HG03108 (cell line): Measurements from ENCODE around the gene KRTAP1-3.
"Not testable (repeated sequence)": the region's sequence is repeated elsewhere in the genome, so short reads cannot be mapped to it uniquely, and the experiment has no call there.

ENCODE experiments used
- ATAC-seq: cut with Tn5 transposase; IDR thresholded peaks from one replicate; pipeline ENCODE4 v1.9.1; 2021; ENCODE audit warnings: moderate library complexity; ENCODE audit not compliant: unreplicated experiment

The KRTAP1-3 gene

DNA sequence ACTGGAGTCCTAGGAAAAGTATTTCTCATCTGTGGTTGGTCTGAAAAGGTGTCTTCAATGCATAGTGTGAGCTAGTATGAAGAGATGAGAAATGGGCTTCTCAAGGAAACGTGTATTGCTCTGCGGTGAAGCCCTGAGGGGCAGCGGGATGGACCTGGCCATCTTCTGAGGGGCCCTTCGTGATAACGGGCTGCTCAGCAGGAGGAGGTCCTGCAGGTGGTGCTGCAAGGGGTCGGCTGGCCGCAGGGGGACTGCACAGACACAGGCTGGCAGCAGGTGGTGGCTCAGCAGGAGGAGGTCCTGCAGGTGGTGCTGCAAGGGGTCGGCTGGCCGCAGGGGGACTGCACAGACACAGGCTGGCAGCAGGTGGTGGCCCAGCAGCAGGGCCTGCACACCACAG is 19.9 kb upstream of the KRTAP1-3 start:
- not testable (repeated sequence) for ATAC-seq

DNA sequence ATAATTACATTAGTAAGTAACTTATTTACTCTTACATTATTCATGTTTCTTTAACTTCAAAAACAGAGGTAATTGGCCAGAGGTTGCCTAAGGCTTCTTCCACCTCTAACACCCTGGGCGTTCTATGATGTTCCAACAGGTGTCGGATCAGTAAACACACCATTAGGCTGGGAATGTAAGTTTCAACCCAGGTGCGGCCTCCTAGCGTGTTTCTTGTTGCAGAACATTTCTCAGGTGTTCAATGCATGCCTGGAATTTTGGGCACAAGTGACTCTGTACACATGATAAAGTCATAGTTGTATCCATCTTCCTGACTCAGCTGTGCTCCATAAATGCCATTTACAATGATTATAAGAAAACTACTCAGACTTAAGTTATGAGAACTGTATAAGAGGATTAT is 19.4 kb upstream of the KRTAP1-3 start:
- ATAC-seq: no peak

DNA sequence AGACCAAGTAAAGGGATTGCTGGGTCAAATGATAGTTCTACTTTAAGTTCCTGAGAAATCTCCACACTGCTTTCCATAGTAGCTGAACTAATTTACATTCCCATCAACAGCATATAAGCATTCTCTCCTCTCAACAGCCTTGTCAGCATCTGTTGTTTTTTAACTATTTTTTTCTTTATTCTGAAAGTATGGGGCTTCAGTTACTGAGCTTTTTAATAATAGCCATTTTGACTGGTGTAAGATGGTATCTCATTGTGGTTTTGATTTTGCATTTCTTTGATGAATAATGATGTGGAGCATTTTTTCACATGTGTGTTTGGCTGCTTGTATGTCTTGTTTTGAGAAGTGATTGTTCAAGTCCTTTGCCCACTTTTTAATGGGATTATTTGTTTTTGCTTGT is 17.9 kb upstream of the KRTAP1-3 start:
- no peak for ATAC-seq

DNA sequence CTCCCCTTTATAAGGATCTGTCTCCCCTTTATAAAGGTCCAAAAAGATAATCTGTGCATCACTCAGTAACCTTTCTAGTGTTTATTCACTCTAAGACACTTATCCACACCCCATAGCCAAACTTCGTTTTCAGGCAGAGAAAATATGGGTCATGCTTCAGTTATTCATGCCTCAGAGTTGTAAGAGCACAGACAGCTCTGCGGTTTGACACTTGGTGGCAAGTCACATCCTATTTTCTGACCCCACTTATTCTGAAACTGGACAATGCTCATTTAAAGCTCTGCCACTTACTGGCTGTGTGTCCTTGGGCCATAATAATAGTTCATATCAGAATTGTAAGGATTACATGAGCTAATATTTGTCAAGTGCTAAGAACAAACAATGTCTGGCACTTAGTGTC is 14.4 kb upstream of the KRTAP1-3 start:
- ATAC-seq: no peak

GRCh38 chr17:41048441-41048840 is 13.8 kb upstream of the KRTAP1-3 start:
- no peak for ATAC-seq

GRCh38 chr17:41046735-41047465 is 12.2 kb upstream of the KRTAP1-3 start, which contains the start of gene KRTAP2-1:
KRTAP2-1 (minus strand) TSS chr17:41047316; CDS start chr17:41047267, 49 bp downstream.
- ATAC-seq: not testable (repeated sequence)

DNA sequence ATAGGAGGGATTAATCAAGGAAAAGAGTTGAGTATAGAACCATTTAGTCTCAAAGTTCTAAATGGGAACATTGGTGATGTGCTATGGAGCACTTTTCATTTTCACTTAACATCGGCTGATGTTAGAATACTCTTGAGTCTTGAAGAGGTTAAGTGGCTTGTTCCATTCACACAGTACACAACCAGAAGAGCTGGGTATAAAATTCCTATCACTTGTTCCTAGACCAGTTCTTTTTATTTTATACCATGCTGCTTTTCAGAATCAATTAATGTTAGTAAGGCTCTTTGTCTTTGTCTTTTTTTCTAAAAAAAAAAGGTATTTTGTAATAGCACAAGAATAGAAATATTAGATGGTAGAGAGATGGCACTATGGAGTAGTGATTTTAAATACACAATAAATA is 8.3 kb upstream of the KRTAP1-3 start:
- ATAC-seq: no peak

- ATAC-seq: not testable (repeated sequence)
Observed at GRCh38 chr17:41040783-41041571, 6.3 kb upstream of the KRTAP1-3 start, which contains the start of gene KRTAP1-1. KRTAP1-1 (minus strand) TSS chr17:41041450; CDS start chr17:41041397, 53 bp downstream.

DNA sequence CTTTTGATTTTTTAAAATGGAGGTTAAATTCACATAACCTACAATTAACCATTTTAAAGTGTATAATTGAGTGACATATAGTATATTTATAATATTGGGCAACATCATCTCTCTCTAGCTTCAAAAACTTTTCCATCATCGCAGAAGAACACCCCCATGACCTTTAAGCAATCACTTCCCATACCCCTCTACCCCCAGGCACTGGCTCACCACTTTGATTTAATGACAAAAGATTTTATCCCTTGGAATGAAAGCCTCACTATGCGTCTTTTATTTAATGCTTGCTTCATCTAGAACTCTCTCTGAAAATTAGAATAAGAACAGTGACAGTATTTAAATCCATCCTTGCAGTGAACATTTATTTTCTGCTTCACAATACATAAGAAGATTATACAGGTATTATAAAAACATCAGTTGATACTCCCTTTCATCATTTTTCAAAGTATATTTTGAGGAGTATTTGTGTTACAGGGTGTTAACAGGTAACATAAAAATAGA is 3.2 kb upstream of the KRTAP1-3 start:
- ATAC-seq: no peak

- no peak for ATAC-seq
Observed at GRCh38 chr17:41029633-41030245, 4.9 kb downstream of the KRTAP1-3 start, which contains the start of gene KRTAP1-4. KRTAP1-4 (minus strand) TSS chr17:41030195; CDS start chr17:41030078, 117 bp downstream.

DNA sequence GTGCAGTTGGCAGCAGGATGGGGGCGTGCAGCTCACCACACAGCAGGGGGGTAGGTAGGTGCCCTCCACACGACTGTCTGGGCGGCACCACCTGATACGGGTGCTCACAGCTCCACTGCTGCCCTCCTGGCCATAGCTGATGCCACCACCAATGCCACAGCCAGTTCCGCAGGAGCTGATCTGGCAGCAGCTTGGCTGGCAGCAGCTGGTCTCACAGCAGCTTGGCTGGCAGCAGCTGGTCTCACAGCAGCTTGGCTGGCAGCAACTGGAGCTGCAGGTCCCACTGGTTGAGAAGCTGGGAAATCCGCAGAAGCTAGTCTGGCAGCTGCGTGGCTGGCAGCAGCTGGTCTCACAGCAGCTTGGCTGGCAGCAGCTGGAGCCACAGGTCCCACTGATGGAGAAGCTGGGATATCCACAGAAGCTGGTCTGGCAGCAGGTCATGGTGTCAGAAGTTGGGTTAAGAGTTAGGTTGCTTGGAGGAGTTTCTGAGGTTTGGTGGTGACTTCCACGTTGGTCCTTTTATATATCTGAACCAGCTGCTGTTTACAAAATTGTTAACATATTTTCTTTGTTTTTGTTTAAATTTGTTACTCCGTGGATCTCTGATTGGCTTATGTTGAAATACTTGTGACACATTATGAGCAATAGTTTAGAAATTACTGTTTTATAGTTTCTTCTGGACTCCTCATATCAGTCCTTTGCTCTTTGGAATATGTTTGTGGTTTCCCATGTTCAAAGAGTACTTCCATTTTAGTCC is 7.8 kb downstream of the KRTAP1-3 start, which contains the start of gene KRTAP1-5:
KRTAP1-5 (minus strand) TSS at position 494 of the 757 bp plus-strand sequence; CDS start at position 441, 53 bp downstream.
- ATAC-seq: no peak

GRCh38 chr17:41024697-41025096 is 10.0 kb downstream of the KRTAP1-3 start:
- ATAC-seq: no peak

DNA sequence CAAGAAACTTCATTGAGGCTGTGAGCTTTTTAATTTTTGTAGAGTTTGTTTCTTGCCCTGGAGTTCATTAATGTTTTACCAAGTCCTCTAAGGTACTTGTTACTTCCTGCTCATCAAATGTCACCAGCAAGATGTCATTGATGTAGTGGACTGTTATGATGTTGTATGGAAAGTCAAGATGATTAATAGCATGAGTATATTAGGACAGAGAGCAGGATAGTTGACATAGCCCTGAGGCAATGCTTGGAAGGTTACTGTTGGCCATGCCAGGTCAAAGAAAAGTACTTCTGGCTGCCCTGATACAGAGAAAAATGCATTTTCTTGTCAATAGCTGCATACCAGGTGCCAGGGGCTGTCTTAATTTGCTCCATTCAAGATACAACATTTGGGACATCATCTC is 14.3 kb downstream of the KRTAP1-3 start:
- ATAC-seq: no peak

GRCh38 chr17:41019415-41019814 is 15.3 kb downstream of the KRTAP1-3 start:
- no peak for ATAC-seq

DNA sequence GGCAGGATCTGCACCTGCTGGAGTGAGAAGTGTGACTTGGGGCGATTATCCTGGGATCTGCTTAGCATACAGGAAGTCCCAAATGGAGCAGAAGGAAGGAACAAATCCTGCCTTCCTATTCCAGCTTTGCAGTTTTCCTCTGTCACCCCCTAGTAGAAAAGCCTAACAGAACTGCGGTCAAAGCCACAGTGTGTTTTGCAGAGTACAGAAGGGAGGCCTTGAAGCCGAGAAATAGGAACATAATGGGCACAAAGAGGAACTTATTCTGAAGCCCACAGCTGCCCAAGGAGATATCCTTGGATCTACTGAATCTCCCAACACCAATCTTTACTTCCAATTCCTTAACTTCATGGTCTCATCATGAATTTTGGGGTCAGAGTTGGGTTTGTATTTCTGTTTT is 16.1 kb downstream of the KRTAP1-3 start:
- ATAC-seq: no peak

GRCh38 chr17:41016578-41017215 is 18.0 kb downstream of the KRTAP1-3 start:
- no peak for ATAC-seq

- no peak for ATAC-seq
Observed at GRCh38 chr17:41015454-41015853, 19.2 kb downstream of the KRTAP1-3 start.

DNA sequence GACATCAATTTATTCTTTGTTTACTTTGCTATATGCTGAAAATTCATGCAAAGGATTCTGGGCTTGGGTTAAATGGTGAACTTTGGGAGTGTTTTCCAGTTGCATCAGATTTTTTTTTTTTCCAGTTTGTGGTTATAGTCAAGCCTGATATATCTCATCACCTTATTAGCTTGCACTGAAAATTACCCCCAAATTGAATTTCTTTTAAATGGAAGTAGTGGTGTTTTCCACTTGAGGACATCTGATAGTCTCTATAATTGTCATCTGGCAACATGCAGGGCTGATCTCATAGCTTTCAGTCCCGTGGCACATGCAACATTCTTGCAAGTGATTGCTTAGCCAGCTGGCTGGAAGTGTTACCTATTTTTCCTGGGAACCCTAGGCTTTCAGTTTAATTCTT is 21.1 kb downstream of the KRTAP1-3 start:
- ATAC-seq: no peak

GRCh38 chr17:41013181-41013580 is 21.5 kb downstream of the KRTAP1-3 start:
- no peak for ATAC-seq
